ENCODE measurements around the gene FADS2.
A peak's percentile ranks its signal among the peaks of the same experiment; 100 is the strongest.

FADS2 gene

GRCh38 chr11:61833926-61834277, 5.8 kb downstream of the FADS2 start:
- intact Hi-C loops (cut with DNase I; ENCODE audit: low total_unique reads) = loop anchor here (5.0 kb wide), 1 partner anchor 53 kb away; no protein-coding TSS in a partner anchor
- Histone ChIP-seq H3K4me1 (peaks cover 0 to 79% (median 69%) of the 10 kb centered on the region in 4 donors), H3K9me3 (no peaks in the 10 kb centered on the region), H3K27me3 (no peaks in the 10 kb centered on the region), H3K36me3 (no peaks in the 10 kb centered on the region), H3K4me3 (no peak overlapping the region), H3K27ac (peak overlapping the region; percentile 77 to 92)
- TF ChIP-seq, protein P1, sequence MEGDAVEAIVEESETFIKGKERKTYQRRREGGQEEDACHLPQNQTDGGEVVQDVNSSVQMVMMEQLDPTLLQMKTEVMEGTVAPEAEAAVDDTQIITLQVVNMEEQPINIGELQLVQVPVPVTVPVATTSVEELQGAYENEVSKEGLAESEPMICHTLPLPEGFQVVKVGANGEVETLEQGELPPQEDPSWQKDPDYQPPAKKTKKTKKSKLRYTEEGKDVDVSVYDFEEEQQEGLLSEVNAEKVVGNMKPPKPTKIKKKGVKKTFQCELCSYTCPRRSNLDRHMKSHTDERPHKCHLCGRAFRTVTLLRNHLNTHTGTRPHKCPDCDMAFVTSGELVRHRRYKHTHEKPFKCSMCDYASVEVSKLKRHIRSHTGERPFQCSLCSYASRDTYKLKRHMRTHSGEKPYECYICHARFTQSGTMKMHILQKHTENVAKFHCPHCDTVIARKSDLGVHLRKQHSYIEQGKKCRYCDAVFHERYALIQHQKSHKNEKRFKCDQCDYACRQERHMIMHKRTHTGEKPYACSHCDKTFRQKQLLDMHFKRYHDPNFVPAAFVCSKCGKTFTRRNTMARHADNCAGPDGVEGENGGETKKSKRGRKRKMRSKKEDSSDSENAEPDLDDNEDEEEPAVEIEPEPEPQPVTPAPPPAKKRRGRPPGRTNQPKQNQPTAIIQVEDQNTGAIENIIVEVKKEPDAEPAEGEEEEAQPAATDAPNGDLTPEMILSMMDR (IDR thresholded peaks at IDR 0.05) = no peak
- no peak for DNase-seq

- intact Hi-C loops (cut with DNase I; ENCODE audit: low total_unique reads) = loop anchor here (5.0 kb wide), 1 partner anchor 53 kb away; no protein-coding TSS in a partner anchor
- Histone ChIP-seq H3K9me3 (no peaks in the 10 kb centered on the region), H3K27me3 (no peaks in the 10 kb centered on the region), H3K27ac (peak overlapping the region; percentile 77 to 92), H3K36me3 (no peaks in the 10 kb centered on the region), H3K4me1 (peaks cover 0 to 75% (median 64%) of the 10 kb centered on the region in 4 donors), H3K4me3 (peak overlapping the region in 1 of 2 donors; percentile 10)
- peak; percentile 69 to 90 for DNase-seq
- TF ChIP-seq, protein P1 (IDR thresholded peaks at IDR 0.05) = no peak
Measured at GRCh38 chr11:61834278-61835048, 6.4 kb downstream of the FADS2 start.

DNA sequence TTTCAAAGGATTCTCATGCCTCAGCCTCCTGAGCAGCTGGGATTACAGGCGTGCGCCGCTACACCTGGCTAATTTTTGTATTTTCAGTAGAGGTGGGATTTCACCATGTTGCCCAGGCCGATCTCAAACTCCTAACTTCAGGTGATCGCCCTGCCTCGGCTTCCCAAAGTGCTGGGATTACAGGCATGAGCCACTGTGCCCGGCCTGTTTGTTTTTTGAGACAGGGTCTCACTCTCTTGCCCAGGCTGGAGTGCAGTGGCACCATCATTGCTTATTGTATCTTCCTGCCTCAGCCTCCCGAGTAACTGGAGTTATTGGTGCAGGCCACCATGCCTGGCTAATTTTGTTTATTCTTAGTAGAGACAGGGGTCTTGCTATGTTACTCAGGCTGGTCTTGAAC, 8.1 kb downstream of the FADS2 start:
- TF ChIP-seq, protein P1 (IDR thresholded peaks at IDR 0.05) = no peak
- intact Hi-C loops (cut with DNase I; ENCODE audit: low total_unique reads) = no loop called here

DNA sequence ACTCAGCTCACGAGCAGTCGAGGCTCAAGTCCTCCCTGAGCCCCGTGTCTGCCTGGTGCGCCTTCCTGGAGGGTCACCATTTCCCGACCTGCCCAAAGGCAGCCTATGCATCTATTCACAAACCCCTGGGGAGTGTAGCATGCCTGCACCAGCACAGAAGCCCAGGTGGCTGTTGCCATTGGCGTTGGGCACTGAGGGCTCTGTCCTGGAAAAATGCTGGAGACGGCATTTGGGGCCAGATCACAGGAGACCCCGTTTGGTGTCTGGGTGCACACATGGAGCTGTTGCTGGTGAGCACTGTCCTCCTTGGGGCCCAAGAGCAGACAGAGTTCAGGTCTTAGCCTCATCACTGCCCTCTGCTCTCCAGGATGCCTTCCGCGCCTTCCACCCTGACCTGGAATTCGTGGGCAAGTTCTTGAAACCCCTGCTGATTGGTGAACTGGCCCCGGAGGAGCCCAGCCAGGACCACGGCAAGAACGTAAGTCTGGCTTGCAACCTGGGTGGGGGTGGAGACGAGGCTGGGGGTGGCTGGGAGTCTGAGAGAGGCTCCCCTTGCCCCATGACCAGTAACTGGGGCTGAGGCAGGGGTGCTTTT, 9.4 kb downstream of the FADS2 start:
- H3K27ac ChIP-seq = peak overlapping the region; percentile 5 to 92
- no peaks in the 10 kb centered on the region for H3K27me3 ChIP-seq
- peaks cover 0 to 45% (median 34%) of the 10 kb centered on the region in 4 donors for H3K4me1 ChIP-seq
- no peak overlapping the region for H3K4me3 ChIP-seq
- H3K36me3 ChIP-seq = peaks cover 27 to 28% (median 28%) of the 10 kb centered on the region in 3 donors
- intact Hi-C loops (cut with DNase I; ENCODE audit: low total_unique reads) = no loop called here
- DNase-seq = no peak
- TF ChIP-seq, protein P1 (IDR thresholded peaks at IDR 0.05) = no peak
- no peaks in the 10 kb centered on the region for H3K9me3 ChIP-seq

More for the DNA sequence above, 8.1 kb downstream of the FADS2 start:
- peak overlapping the region; percentile 77 to 92 for H3K27ac ChIP-seq
- peaks cover 0 to 58% (median 47%) of the 10 kb centered on the region in 4 donors for H3K4me1 ChIP-seq
- no peaks in the 10 kb centered on the region for H3K9me3 ChIP-seq
- no peak overlapping the region for H3K4me3 ChIP-seq
- H3K36me3 ChIP-seq = peaks cover 14 to 17% (median 15%) of the 10 kb centered on the region in 3 donors
- H3K27me3 ChIP-seq = no peaks in the 10 kb centered on the region
- DNase-seq = no peak

GRCh38 chr11:61838501-61838900, 10.4 kb downstream of the FADS2 start:
- Histone ChIP-seq H3K9me3 (no peaks in the 10 kb centered on the region), H3K4me1 (peaks cover 0 to 35% (median 25%) of the 10 kb centered on the region in 4 donors), H3K36me3 (peaks cover 37 to 38% (median 37%) of the 10 kb centered on the region in 3 donors), H3K27ac (peak overlapping the region in 1 of 2 donors; percentile 5), H3K27me3 (no peaks in the 10 kb centered on the region), H3K4me3 (no peak overlapping the region)
- DNase-seq = no peak
- TF ChIP-seq, protein P1 (IDR thresholded peaks at IDR 0.05) = no peak
- intact Hi-C loops (cut with DNase I; ENCODE audit: low total_unique reads) = no loop called here

Measured in tibial artery (tissue), 4 donors.